HG03025 (cell line): Measurements from ENCODE around the gene USP47.

Experiments
- ATAC-seq: cut with Tn5 transposase; IDR thresholded peaks from one replicate; pipeline ENCODE4 v1.9.1; 2021; ENCODE audit warnings: mild to moderate bottlenecking, moderate library complexity; ENCODE audit not compliant: unreplicated experiment, low FRiP score

The USP47 gene

GRCh38 chr11:11992257-11993212 lies 150.8 kb downstream of the USP47 start:
- no peak for ATAC-seq

- no peak for ATAC-seq
Measured at GRCh38 chr11:11993839-11994238, 152.1 kb downstream of the USP47 start.

GRCh38 chr11:11995601-11996000 lies 153.8 kb downstream of the USP47 start:
- no peak for ATAC-seq

GRCh38 chr11:11996321-11997048 lies 154.7 kb downstream of the USP47 start:
- no peak for ATAC-seq

GRCh38 chr11:11997049-11997322 lies 155.2 kb downstream of the USP47 start:
- ATAC-seq = no peak

GRCh38 chr11:11998091-11998781 lies 156.5 kb downstream of the USP47 start:
- no peak for ATAC-seq

- no peak for ATAC-seq
Measured at GRCh38 chr11:12001186-12001585, 159.4 kb downstream of the USP47 start.

- no peak for ATAC-seq
Measured at GRCh38 chr11:12003336-12003735, 161.6 kb downstream of the USP47 start.

GRCh38 chr11:12003815-12004214 lies 162.0 kb downstream of the USP47 start:
- ATAC-seq = no peak

GRCh38 chr11:12005061-12005460 lies 163.3 kb downstream of the USP47 start:
- no peak for ATAC-seq

GRCh38 chr11:12005476-12005875 lies 163.7 kb downstream of the USP47 start:
- ATAC-seq = no peak

GRCh38 chr11:12006552-12007229 lies 164.9 kb downstream of the USP47 start:
- ATAC-seq = no peak

- ATAC-seq = no peak
Measured at GRCh38 chr11:12007230-12007593, 165.4 kb downstream of the USP47 start.

GRCh38 chr11:12007769-12008737 lies 166.3 kb downstream of the USP47 start, which contains the start of gene DKK3:
DKK3 (minus strand) TSS chr11:12008626; CDS start chr11:12008582, 44 bp downstream.
- ATAC-seq = no peak
